ENCODE data around the gene NPBWR2.

DNA sequence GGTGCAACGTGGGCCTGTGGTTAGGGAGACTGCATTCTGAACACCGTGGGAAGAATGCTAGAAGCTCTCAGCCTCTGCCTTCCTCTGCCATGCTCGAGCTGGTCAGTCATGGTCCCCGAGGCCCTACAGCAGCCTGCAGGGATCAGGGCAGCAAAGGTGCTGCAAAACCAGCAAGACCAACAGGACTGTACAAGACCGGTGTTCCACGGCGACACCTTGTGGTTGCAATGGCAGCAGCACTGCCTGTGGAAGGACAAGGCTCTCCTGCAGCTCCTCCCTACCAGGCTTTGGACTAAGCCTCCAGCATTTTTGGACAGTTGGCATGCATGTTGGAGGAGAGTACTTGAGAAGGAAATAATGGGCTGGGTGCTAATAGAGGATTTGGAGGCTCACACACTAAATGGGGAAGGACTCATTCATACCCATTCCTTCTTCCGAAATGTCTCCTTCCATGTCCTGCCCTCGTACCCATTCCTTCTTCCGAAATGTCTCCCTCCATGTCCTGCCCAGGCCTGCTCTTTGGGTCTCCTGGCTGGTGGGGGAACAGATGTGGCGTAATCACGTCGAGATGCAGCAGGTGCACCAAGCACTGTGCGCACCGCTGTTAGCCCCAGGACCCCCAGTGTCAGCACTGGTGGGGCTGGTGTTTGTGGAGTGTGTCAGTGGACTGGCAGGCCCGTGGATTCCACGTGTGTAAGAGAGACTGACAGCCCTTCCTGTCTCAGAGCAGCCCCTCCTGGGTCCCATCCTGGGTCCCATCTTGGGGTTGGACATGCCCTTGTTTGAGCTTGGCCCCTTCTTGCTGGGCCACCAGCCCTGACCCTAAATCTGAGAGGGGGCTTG lies 38.3 kb upstream of the NPBWR2 start:
- TF ChIP-seq EZH2 (IDR thresholded peaks at IDR 0.05; ENCODE audit: insufficient read depth, low read length) (no peak), CTCF (IDR thresholded peaks at IDR 0.05; ENCODE audit: insufficient read depth, low read depth, low read length) (peak; percentile 10)

All from astrocyte (in vitro differentiated cells and primary cell).